SU-DHL-6 (cell line): ENCODE measurements around the gene LRRC4B.
"Not testable (repeated sequence)": the region's sequence is repeated elsewhere in the genome, so short reads cannot be mapped to it uniquely, and the experiment has no call there.

Experiments
- H2AFZ ChIP-seq: fragments of 200-600 bp; sonication (generic); 2 replicates; pipeline ENCODE4 v1.6.1; 2014; ENCODE audit warnings: low read depth, mild to moderate bottlenecking, moderate library complexity, mixed read lengths, antibody characterized with exemption, low read length; ENCODE audit not compliant: severe bottlenecking
- H3F3A ChIP-seq: fragments of 200-600 bp; shearing (Covaris generic); 2 replicates; pipeline ENCODE4 v1.6.0; 2016; ENCODE audit warnings: antibody characterized with exemption, mild to moderate bottlenecking; ENCODE audit not compliant: insufficient read depth
- H3K27ac ChIP-seq: fragments of 200-600 bp; sonication (generic); 2 replicates; pipeline ENCODE4 v1.5.1; 2016; ENCODE audit warnings: low read depth, mild to moderate bottlenecking, low read length, moderate library complexity, mixed read lengths
- H3K27me3 ChIP-seq: fragments of 200-600 bp; sonication (generic), shearing (Covaris generic); 2 replicates; pipeline ENCODE4 v1.6.0; 2014; ENCODE audit warnings: mild to moderate bottlenecking, low read length
- H3K36me3 ChIP-seq: fragments of 200-600 bp; sonication (generic); 2 replicates; pipeline ENCODE4 v1.6.1; 2014; ENCODE audit warnings: mild to moderate bottlenecking, low read length, mixed read lengths
- H3K4me2 ChIP-seq: fragments of 300-600, 200-600 bp; shearing (Covaris generic), sonication (generic); 2 replicates; pipeline ENCODE4 v1.6.0; 2014; ENCODE audit warnings: low read length, low read depth, mild to moderate bottlenecking; ENCODE audit not compliant: poor library complexity, severe bottlenecking
- H3K4me3 ChIP-seq: fragments of 200-600 bp; sonication (generic); 2 replicates; pipeline ENCODE4 v1.5.1; 2014; ENCODE audit warnings: antibody characterized with exemption, low read length, mild to moderate bottlenecking, mixed read lengths; ENCODE audit not compliant: insufficient read depth, poor library complexity, severe bottlenecking
- H3K79me2 ChIP-seq: fragments of 200-600 bp; sonication (generic); 2 replicates; pipeline ENCODE4 v1.6.1; 2014; ENCODE audit warnings: mild to moderate bottlenecking, low read length, moderate library complexity; ENCODE audit not compliant: insufficient read depth
- H3K9ac ChIP-seq: fragments of 200-600 bp; sonication (generic); 2 replicates; pipeline ENCODE4 v1.7.0; 2014; ENCODE audit warnings: mild to moderate bottlenecking, low read length
- H3K9me2 ChIP-seq: fragments of 200-600 bp; sonication (generic); replicated peaks from 2 replicates; pipeline ENCODE4 v1.6.1; 2014; ENCODE audit warnings: low read length; ENCODE audit not compliant: insufficient read depth
- H3K9me3 ChIP-seq: fragments of 200-600 bp; sonication (generic); 2 replicates; pipeline ENCODE4 v1.6.1; 2014; ENCODE audit warnings: low read length, mixed read lengths; ENCODE audit not compliant: insufficient read depth
- H4K20me1 ChIP-seq: fragments of 200-600 bp; sonication (generic); 2 replicates; pipeline ENCODE4 v1.6.1; 2014; ENCODE audit warnings: low read depth, mild to moderate bottlenecking, antibody characterized with exemption, low read length, moderate library complexity, mixed read lengths
- EZH2phosphoT487 ChIP-seq: fragments of 200-600 bp; sonication (generic), shearing (Covaris generic); conservative IDR thresholded peaks from 2 replicates; pipeline ENCODE4 v1.6.1; 2018; ENCODE audit warnings: mild to moderate bottlenecking, antibody characterized with exemption, low read length, moderate library complexity, mixed read lengths
- TF ChIP-seq, protein P1 (sequence below): fragments of 200-600 bp; sonication (generic); IDR thresholded peaks from one replicate; pipeline ENCODE4 v1.5.1; 2017; ENCODE audit warnings: antibody characterized with exemption, mild to moderate bottlenecking, low read length, moderate library complexity; ENCODE audit not compliant: insufficient read depth, poor library complexity, severe bottlenecking

The LRRC4B gene

DNA sequence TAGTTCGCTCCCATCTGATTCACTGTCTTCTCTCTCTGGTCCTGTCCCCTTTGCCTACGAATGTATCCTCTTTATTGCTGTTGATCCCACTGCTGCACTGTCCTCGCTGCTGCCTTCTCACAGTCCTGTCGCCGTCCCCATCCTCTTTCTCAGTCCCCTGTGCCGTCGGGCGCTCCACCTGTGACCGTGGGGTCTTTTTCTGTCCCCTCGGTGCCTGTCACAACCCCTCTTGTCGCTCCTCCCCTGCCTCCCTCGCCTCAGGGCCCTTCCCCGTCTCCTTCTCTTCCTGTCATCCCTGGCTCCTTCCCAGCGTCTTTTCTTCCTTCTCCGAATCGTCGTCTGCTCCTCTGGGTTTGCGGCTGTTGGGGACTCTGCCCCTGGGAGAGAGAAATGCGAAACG lies 39.2 kb upstream of the LRRC4B start:
- Histone ChIP-seq H3K9ac (no peak overlapping the region), H3K27me3 (no peaks in the 10 kb centered on the region), H4K20me1 (no peaks in the 10 kb centered on the region), H3F3A (no peaks in the 10 kb centered on the region), H3K4me2 (no peak overlapping the region), H3K79me2 (no peaks in the 10 kb centered on the region), H3K27ac (no peak overlapping the region), H3K9me2 (no peaks in the 10 kb centered on the region), H3K9me3 (no peaks in the 10 kb centered on the region), H3K36me3 (no peaks in the 10 kb centered on the region), H2AFZ (no peak overlapping the region), H3K4me3 (no peak overlapping the region)
- TF ChIP-seq, protein P1, sequence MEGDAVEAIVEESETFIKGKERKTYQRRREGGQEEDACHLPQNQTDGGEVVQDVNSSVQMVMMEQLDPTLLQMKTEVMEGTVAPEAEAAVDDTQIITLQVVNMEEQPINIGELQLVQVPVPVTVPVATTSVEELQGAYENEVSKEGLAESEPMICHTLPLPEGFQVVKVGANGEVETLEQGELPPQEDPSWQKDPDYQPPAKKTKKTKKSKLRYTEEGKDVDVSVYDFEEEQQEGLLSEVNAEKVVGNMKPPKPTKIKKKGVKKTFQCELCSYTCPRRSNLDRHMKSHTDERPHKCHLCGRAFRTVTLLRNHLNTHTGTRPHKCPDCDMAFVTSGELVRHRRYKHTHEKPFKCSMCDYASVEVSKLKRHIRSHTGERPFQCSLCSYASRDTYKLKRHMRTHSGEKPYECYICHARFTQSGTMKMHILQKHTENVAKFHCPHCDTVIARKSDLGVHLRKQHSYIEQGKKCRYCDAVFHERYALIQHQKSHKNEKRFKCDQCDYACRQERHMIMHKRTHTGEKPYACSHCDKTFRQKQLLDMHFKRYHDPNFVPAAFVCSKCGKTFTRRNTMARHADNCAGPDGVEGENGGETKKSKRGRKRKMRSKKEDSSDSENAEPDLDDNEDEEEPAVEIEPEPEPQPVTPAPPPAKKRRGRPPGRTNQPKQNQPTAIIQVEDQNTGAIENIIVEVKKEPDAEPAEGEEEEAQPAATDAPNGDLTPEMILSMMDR, result no peak

DNA sequence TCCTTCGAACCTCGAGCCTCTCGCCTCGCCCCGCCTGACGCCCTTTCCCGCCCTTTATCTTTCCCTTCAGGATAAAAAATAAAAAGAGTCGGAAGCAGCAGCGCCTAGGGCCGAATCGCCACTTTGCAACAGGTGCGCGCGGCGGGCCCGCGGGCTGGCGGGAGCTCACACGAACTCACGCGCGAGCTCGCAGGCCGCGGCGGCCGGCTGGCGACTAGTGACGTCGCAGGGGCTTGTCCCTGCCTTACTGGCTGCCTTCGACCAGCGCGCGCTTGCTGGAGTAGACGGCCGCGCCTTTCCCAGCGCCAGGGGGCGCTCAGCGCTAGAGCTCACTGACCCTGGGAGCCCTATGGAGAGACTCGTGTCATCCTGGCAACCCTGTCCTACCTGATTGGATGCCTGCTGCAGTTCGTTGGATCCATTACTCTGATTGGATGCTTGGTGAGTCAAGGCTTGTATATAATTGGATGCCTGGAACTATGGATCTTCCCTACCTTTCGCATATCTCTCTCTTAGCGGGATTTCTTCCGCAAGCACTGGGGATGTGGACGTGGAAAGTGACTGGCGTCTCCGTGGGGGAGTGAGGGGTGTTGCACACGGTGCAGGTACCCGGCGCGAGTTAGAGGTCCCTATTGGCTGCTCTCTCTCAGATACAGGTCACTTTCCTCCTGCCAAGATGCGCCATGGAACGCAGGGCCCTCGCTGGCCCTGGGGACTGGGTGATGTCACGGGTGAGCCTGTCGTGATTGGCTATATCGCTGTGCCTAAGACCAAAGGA lies 38.0 kb upstream of the LRRC4B start:
- not testable (repeated sequence) for H4K20me1 ChIP-seq, H2AFZ ChIP-seq, H3F3A ChIP-seq, H3K27me3 ChIP-seq, H3K4me3 ChIP-seq, H3K79me2 ChIP-seq, H3K9ac ChIP-seq, H3K9me2 ChIP-seq, H3K36me3 ChIP-seq, H3K9me3 ChIP-seq, H3K27ac ChIP-seq, H3K4me2 ChIP-seq

DNA sequence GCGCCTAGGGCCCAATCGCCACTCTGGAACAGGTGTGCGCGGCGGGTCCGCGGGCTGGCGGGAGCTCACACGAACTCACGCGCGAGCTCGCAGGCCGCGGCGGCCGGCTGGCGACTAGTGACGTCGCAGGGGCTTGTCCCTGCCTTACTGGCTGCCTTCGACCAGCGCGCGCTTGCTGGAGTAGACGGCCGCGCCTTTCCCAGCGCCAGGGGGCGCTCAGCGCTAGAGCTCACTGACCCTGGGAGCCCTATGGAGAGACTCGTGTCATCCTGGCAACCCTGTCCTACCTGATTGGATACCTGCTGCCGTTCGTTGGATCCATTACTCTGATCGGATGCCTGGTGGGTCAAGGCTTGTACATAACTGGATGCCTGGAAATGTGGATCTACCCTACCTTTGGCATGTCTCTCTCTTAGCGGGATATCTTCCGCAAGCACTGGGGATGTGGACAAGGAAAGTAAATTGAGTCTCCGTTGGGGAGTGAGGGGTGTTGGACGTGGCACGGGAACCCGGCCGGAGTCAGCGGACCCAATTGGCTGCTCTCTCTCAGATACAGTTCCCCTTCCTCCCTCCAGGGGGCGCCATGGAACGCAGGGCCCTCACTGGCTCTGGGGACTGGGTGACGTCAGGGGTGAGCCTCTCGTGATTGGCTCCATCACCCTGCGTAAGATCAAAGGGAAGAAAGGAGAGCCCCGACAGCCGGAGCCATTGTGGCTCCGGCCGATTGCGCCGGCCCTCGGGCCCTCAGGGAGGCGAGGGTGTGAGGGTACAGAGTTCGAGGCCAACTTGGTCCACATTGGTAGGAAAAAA lies 36.2 kb upstream of the LRRC4B start:
- H3K9me3 ChIP-seq, H4K20me1 ChIP-seq, H3K79me2 ChIP-seq, H3K4me3 ChIP-seq, H3K9ac ChIP-seq, H3K4me2 ChIP-seq, H3K9me2 ChIP-seq, H3K36me3 ChIP-seq, H3K27ac ChIP-seq, H2AFZ ChIP-seq, H3K27me3 ChIP-seq, H3F3A ChIP-seq: not testable (repeated sequence)

- H3K9me3 ChIP-seq, result no peaks in the 10 kb centered on the region
- H3K4me3 ChIP-seq, result no peak overlapping the region
- TF ChIP-seq, protein P1, result no peak
- no peak for TF ChIP-seq EZH2phosphoT487
- no peak overlapping the region for H3K4me2 ChIP-seq
- no peaks in the 10 kb centered on the region for H3F3A ChIP-seq
- no peak overlapping the region for H3K27ac ChIP-seq
- H3K27me3 ChIP-seq, result no peaks in the 10 kb centered on the region
- H4K20me1 ChIP-seq, result no peaks in the 10 kb centered on the region
- no peaks in the 10 kb centered on the region for H3K36me3 ChIP-seq
- no peak overlapping the region for H2AFZ ChIP-seq
- H3K79me2 ChIP-seq, result no peaks in the 10 kb centered on the region
- H3K9ac ChIP-seq, result no peak overlapping the region
- H3K9me2 ChIP-seq, result no peaks in the 10 kb centered on the region
Measured at GRCh38 chr19:50602935-50603334, 34.7 kb upstream of the LRRC4B start.
